BLaER1 treated with 17β-estradiol and CSF1 and Interleukin-3, amounts not matched to agents 10 nM and 100 nM (cell line): Measurements from ENCODE around the gene PRAMEF27.
"Not testable (repeated sequence)": the region's sequence is repeated elsewhere in the genome, so short reads cannot be mapped to it uniquely, and the experiment has no call there.

Experiments
- H3K27ac ChIP-seq, 11 experiments: shearing (Covaris generic); formaldehyde crosslinking; 2 replicates each; pipeline ENCODE4 v1.8.1; 2022
- H3K27me3 ChIP-seq, 11 experiments: shearing (Covaris generic); formaldehyde crosslinking; 2 replicates each; pipeline ENCODE4 v1.8.1; 2022
- H3K36me3 ChIP-seq, 11 experiments: shearing (Covaris generic); formaldehyde crosslinking; 2 replicates each; pipeline ENCODE4 v1.8.1; 2022
- H3K4me1 ChIP-seq, 10 experiments: shearing (Covaris generic); formaldehyde crosslinking; 2 replicates each; pipeline ENCODE4 v1.8.1; 2022
- H3K4me2 ChIP-seq, 11 experiments: shearing (Covaris generic); formaldehyde crosslinking; 2 replicates each; pipeline ENCODE4 v1.8.1; 2022
- H3K4me3 ChIP-seq, 10 experiments: shearing (Covaris generic); formaldehyde crosslinking; 2 replicates each; pipeline ENCODE4 v1.8.1; 2022
- H3K9ac ChIP-seq, 11 experiments: shearing (Covaris generic); formaldehyde crosslinking; 2 replicates each; pipeline ENCODE4 v1.8.1; 2022
- H3K9me3 ChIP-seq, 11 experiments: shearing (Covaris generic); formaldehyde crosslinking; replicated peaks in 1 of 11; 2 replicates each; pipeline ENCODE4 v1.8.1; 2022
- H4K20me1 ChIP-seq, 11 experiments: shearing (Covaris generic); formaldehyde crosslinking; 2 replicates each; pipeline ENCODE4 v1.8.1; 2022

The PRAMEF27 gene

GRCh38 chr1:13056475-13056874, at the start of gene PRAMEF27:
Gene PRAMEF27, minus strand, starts transcription at chr1:13056575. Its CDS starts 2,916 bp downstream, at chr1:13053659.
- not testable (repeated sequence) for H3K4me3 ChIP-seq, H3K4me1 ChIP-seq, H3K9me3 ChIP-seq, H3K9ac ChIP-seq, H4K20me1 ChIP-seq, H3K27me3 ChIP-seq, H3K27ac ChIP-seq, H3K4me2 ChIP-seq, H3K36me3 ChIP-seq

- not testable (repeated sequence) for H4K20me1 ChIP-seq, H3K9me3 ChIP-seq, H3K4me3 ChIP-seq, H3K9ac ChIP-seq, H3K4me2 ChIP-seq, H3K27ac ChIP-seq, H3K4me1 ChIP-seq, H3K27me3 ChIP-seq, H3K36me3 ChIP-seq
Measured at GRCh38 chr1:13070474-13070873, 14.1 kb upstream of the PRAMEF27 start, which contains the start of gene PRAMEF25. Gene PRAMEF25, plus strand, starts transcription at chr1:13070774. Its CDS starts 2,920 bp downstream, at chr1:13073694.

- not testable (repeated sequence) for H3K4me3 ChIP-seq, H4K20me1 ChIP-seq, H3K4me2 ChIP-seq, H3K36me3 ChIP-seq, H3K9ac ChIP-seq, H3K9me3 ChIP-seq, H3K4me1 ChIP-seq, H3K27me3 ChIP-seq, H3K27ac ChIP-seq
Measured at GRCh38 chr1:13019846-13020245, 36.5 kb downstream of the PRAMEF27 start.

- H3K36me3 ChIP-seq, H3K4me3 ChIP-seq, H3K4me2 ChIP-seq, H3K27me3 ChIP-seq, H3K4me1 ChIP-seq, H3K27ac ChIP-seq, H4K20me1 ChIP-seq, H3K9ac ChIP-seq, H3K9me3 ChIP-seq: not testable (repeated sequence)
Measured at GRCh38 chr1:13011932-13012331, 44.4 kb downstream of the PRAMEF27 start.

GRCh38 chr1:13009348-13009747, 47.0 kb downstream of the PRAMEF27 start:
- not testable (repeated sequence) for H3K27me3 ChIP-seq, H3K4me3 ChIP-seq, H3K27ac ChIP-seq, H3K4me1 ChIP-seq, H3K4me2 ChIP-seq, H4K20me1 ChIP-seq, H3K9ac ChIP-seq, H3K9me3 ChIP-seq, H3K36me3 ChIP-seq

- not testable (repeated sequence) for H3K9me3 ChIP-seq, H3K27ac ChIP-seq, H4K20me1 ChIP-seq, H3K4me3 ChIP-seq, H3K36me3 ChIP-seq, H3K4me2 ChIP-seq, H3K4me1 ChIP-seq, H3K27me3 ChIP-seq, H3K9ac ChIP-seq
Measured at GRCh38 chr1:13005732-13006131, 50.6 kb downstream of the PRAMEF27 start.
